ENCODE data around the gene SLC5A3.

The SLC5A3 gene

DNA sequence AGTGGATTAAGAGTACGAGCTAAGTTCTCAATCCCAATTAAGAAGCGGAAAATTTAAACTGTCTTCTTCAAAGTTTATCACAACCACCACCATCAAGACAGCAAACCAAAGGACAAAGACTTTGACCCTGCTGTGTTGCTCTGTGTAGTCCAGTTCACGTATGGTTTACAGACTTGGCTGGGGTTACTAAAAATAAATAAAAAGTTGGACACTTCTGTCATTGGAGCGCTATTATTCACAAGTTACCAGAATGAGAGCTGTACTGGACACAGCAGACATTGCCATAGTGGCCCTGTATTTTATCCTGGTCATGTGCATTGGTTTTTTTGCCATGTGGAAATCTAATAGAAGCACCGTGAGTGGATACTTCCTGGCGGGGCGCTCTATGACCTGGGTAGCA, 21.6 kb downstream of the SLC5A3 start:
- Histone ChIP-seq H3K36me3 (ENCODE audit: control insufficient read depth, insufficient read depth, low read length) (peaks cover 5% of the 10 kb centered on the region), H3K23ac (ENCODE audit: low read length) (no peak overlapping the region), H3K79me2 (ENCODE audit: control insufficient read depth, insufficient read depth, low read length) (peaks cover 58% of the 10 kb centered on the region), H3K79me1 (ENCODE audit: low read length) (peaks cover 30% of the 10 kb centered on the region), H3K4me3 (ENCODE audit: low read length) (no peak overlapping the region), H2BK120ac (ENCODE audit: low read depth, low read length) (no peak overlapping the region), H3K4ac (ENCODE audit: low read depth, low read length) (no peak overlapping the region), H4K8ac (ENCODE audit: low read depth, low read length) (no peak overlapping the region), H3K4me2 (ENCODE audit: low read length) (no peak overlapping the region), H4K5ac (ENCODE audit: low read length) (no peak overlapping the region), H2BK15ac (replicated peaks; ENCODE audit: low read depth) (no peak overlapping the region), H2AK5ac (ENCODE audit: low read length) (no peak overlapping the region), H3K18ac (ENCODE audit: low read length) (no peak overlapping the region), H3K27ac (ENCODE audit: low read depth, low read length) (no peak overlapping the region), H2BK5ac (ENCODE audit: low read length) (no peak overlapping the region), H3K9ac (ENCODE audit: low read length) (no peak overlapping the region), H3K4me1 (ENCODE audit: control insufficient read depth, low read depth, low read length) (no peaks in the 10 kb centered on the region), H3K56ac (ENCODE audit: low read length) (no peak overlapping the region), H3K27me3 (ENCODE audit: insufficient read depth, low read length, poor library complexity) (no peaks in the 10 kb centered on the region)
- no CpG with 5 or more reads among the region's 7 CpGs for WGBS (ENCODE audit: extremely low coverage, insufficient coverage, low lambda C conversion rate)
- no peak for DNase-seq

DNA sequence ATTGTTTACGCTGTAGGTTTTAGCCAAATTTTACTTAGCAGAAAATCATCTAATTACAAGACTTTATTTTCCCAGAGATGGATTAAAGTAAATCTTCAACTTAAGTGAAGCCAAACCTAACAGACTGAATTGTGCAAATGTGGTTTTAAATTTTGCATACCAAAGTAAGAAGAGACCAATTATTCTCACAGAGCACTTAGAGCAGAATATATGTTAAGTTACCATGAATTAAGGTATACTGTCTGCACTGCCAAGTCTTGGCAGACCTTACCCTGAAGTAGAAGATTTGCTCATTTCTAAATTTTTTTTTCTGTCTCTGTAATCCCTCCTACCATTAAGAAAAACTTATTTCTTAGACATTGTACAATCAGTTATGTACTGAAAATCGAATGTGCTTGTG, 24.1 kb downstream of the SLC5A3 start:
- Histone ChIP-seq H2AK5ac (ENCODE audit: low read length) (no peak overlapping the region), H2BK5ac (ENCODE audit: low read length) (no peak overlapping the region), H3K9ac (ENCODE audit: low read length) (no peak overlapping the region), H3K36me3 (ENCODE audit: control insufficient read depth, insufficient read depth, low read length) (peaks cover 5% of the 10 kb centered on the region), H3K4me3 (ENCODE audit: low read length) (no peak overlapping the region), H3K56ac (ENCODE audit: low read length) (no peak overlapping the region), H3K27ac (ENCODE audit: low read depth, low read length) (no peak overlapping the region), H3K23ac (ENCODE audit: low read length) (peak overlapping the region; percentile 25), H4K8ac (ENCODE audit: low read depth, low read length) (no peak overlapping the region), H2BK120ac (ENCODE audit: low read depth, low read length) (no peak overlapping the region), H3K79me1 (ENCODE audit: low read length) (peaks cover 31% of the 10 kb centered on the region), H3K4me2 (ENCODE audit: low read length) (no peak overlapping the region), H3K27me3 (ENCODE audit: insufficient read depth, low read length, poor library complexity) (no peaks in the 10 kb centered on the region), H4K5ac (ENCODE audit: low read length) (no peak overlapping the region), H3K18ac (ENCODE audit: low read length) (no peak overlapping the region), H3K4ac (ENCODE audit: low read depth, low read length) (no peak overlapping the region), H3K79me2 (ENCODE audit: control insufficient read depth, insufficient read depth, low read length) (peaks cover 61% of the 10 kb centered on the region), H2BK15ac (replicated peaks; ENCODE audit: low read depth) (no peak overlapping the region), H3K4me1 (ENCODE audit: control insufficient read depth, low read depth, low read length) (no peaks in the 10 kb centered on the region)
- no peak for DNase-seq
- WGBS (ENCODE audit: extremely low coverage, insufficient coverage, low lambda C conversion rate) = no CpG with 5 or more reads among the region's 2 CpGs

DNA sequence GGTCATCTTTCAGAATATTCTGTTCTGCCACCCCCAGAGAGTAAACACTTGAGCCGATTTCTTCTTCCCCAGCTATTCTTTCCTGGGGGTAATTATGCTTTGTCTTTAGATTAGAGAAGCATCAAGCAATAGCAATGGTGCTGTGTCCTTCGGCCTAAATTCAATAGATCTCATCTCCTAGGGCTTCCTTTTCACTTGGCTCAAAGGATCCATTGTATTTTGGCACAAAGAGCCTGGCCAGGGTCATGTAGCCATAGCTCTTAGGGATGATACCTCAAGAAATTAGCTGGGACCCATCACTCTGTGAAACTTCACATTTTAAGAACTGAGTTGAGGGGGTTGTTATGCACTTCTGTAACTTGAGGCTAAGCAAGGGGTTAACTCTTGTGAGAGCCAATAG, 27.0 kb downstream of the SLC5A3 start:
- H3K27me3 ChIP-seq (ENCODE audit: insufficient read depth, low read length, poor library complexity) = no peaks in the 10 kb centered on the region
- no peaks in the 10 kb centered on the region for H3K4me1 ChIP-seq (ENCODE audit: control insufficient read depth, low read depth, low read length)
- H3K56ac ChIP-seq (ENCODE audit: low read length) = no peak overlapping the region
- no peak overlapping the region for H2BK120ac ChIP-seq (ENCODE audit: low read depth, low read length)
- no peak overlapping the region for H4K5ac ChIP-seq (ENCODE audit: low read length)
- no peak overlapping the region for H2AK5ac ChIP-seq (ENCODE audit: low read length)
- H2BK5ac ChIP-seq (ENCODE audit: low read length) = no peak overlapping the region
- H3K27ac ChIP-seq (ENCODE audit: low read depth, low read length) = no peak overlapping the region
- no peak for DNase-seq
- H2BK15ac ChIP-seq (replicated peaks; ENCODE audit: low read depth) = no peak overlapping the region
- H3K23ac ChIP-seq (ENCODE audit: low read length) = no peak overlapping the region
- no peak overlapping the region for H3K4me2 ChIP-seq (ENCODE audit: low read length)
- no CpG with 5 or more reads among the region's 2 CpGs for WGBS (ENCODE audit: extremely low coverage, insufficient coverage, low lambda C conversion rate)
- no peak overlapping the region for H3K4me3 ChIP-seq (ENCODE audit: low read length)
- H3K9ac ChIP-seq (ENCODE audit: low read length) = no peak overlapping the region
- H4K8ac ChIP-seq (ENCODE audit: low read depth, low read length) = no peak overlapping the region
- peaks cover 3% of the 10 kb centered on the region for H3K36me3 ChIP-seq (ENCODE audit: control insufficient read depth, insufficient read depth, low read length)
- peaks cover 29% of the 10 kb centered on the region for H3K79me1 ChIP-seq (ENCODE audit: low read length)
- peaks cover 49% of the 10 kb centered on the region for H3K79me2 ChIP-seq (ENCODE audit: control insufficient read depth, insufficient read depth, low read length)
- peak overlapping the region; percentile 18 for H3K18ac ChIP-seq (ENCODE audit: low read length)
- H3K4ac ChIP-seq (ENCODE audit: low read depth, low read length) = no peak overlapping the region

DNA sequence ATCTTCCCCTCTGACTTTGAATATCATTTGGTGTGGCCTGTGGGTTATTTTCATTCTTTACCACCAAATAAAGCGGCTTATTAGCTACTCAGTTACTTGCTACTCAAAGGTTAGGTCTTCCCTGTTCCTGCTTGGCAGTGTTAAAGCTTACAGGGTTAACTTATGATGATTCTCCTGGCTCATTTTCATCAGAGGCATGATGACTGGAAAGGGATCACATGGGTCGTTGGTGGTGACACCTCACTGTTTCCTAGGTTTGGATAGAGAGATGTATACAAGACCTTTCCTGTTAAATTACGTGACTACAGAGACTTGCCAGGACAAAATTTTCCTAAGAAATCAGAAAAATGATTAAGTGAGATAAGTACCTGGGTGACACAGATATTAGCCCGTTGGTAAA, 27.4 kb downstream of the SLC5A3 start:
- peaks cover 3% of the 10 kb centered on the region for H3K36me3 ChIP-seq (ENCODE audit: control insufficient read depth, insufficient read depth, low read length)
- no peak overlapping the region for H3K18ac ChIP-seq (ENCODE audit: low read length)
- H3K56ac ChIP-seq (ENCODE audit: low read length) = no peak overlapping the region
- H3K27ac ChIP-seq (ENCODE audit: low read depth, low read length) = no peak overlapping the region
- no peak overlapping the region for H3K9ac ChIP-seq (ENCODE audit: low read length)
- H3K27me3 ChIP-seq (ENCODE audit: insufficient read depth, low read length, poor library complexity) = no peaks in the 10 kb centered on the region
- H3K4me1 ChIP-seq (ENCODE audit: control insufficient read depth, low read depth, low read length) = no peaks in the 10 kb centered on the region
- H2BK120ac ChIP-seq (ENCODE audit: low read depth, low read length) = no peak overlapping the region
- H3K79me2 ChIP-seq (ENCODE audit: control insufficient read depth, insufficient read depth, low read length) = peaks cover 45% of the 10 kb centered on the region
- H4K5ac ChIP-seq (ENCODE audit: low read length) = no peak overlapping the region
- H3K4ac ChIP-seq (ENCODE audit: low read depth, low read length) = no peak overlapping the region
- no peak overlapping the region for H2BK5ac ChIP-seq (ENCODE audit: low read length)
- H3K79me1 ChIP-seq (ENCODE audit: low read length) = peaks cover 25% of the 10 kb centered on the region
- H3K4me2 ChIP-seq (ENCODE audit: low read length) = no peak overlapping the region
- H3K23ac ChIP-seq (ENCODE audit: low read length) = no peak overlapping the region
- H3K4me3 ChIP-seq (ENCODE audit: low read length) = no peak overlapping the region
- WGBS (ENCODE audit: extremely low coverage, insufficient coverage, low lambda C conversion rate) = no CpG with 5 or more reads among the region's 4 CpGs
- no peak for DNase-seq
- no peak overlapping the region for H2AK5ac ChIP-seq (ENCODE audit: low read length)
- H2BK15ac ChIP-seq (replicated peaks; ENCODE audit: low read depth) = no peak overlapping the region
- H4K8ac ChIP-seq (ENCODE audit: low read depth, low read length) = no peak overlapping the region

DNA sequence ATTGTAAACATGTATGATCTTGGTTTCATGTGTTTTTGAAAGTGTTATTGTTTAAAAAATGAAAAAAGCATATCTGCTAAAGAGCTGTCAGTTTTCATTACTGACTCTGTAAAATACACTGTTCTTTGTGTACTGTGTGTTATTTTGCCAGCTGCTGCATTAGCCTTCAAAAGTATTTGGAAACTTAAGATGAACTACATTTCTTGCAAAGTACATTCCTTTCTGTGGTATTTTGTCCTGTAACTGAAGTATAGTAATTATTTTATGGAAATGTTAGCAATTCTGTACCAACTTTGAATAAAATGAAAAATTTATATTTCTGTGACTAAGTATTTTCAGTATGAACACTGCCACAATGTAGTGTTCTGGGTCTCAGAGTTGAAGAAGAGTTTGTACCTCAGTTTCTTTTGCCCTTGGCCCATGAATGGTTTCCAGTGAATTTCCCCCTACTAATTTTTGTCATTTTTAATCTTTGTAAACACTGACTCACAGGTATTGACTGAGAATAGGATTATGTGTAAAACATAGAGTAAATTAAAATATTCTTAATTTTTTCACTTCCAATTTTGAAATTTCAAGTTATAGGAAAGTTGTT, 32.7 kb downstream of the SLC5A3 start:
- Histone ChIP-seq H3K9ac (ENCODE audit: low read length) (no peak overlapping the region), H3K79me1 (ENCODE audit: low read length) (peaks cover 17% of the 10 kb centered on the region), H2BK15ac (replicated peaks; ENCODE audit: low read depth) (no peak overlapping the region), H3K79me2 (ENCODE audit: control insufficient read depth, insufficient read depth, low read length) (peaks cover 29% of the 10 kb centered on the region), H3K4me3 (ENCODE audit: low read length) (no peak overlapping the region), H3K56ac (ENCODE audit: low read length) (no peak overlapping the region), H3K23ac (ENCODE audit: low read length) (no peak overlapping the region), H3K18ac (ENCODE audit: low read length) (no peak overlapping the region), H4K5ac (ENCODE audit: low read length) (no peak overlapping the region), H2AK5ac (ENCODE audit: low read length) (no peak overlapping the region), H3K27me3 (ENCODE audit: insufficient read depth, low read length, poor library complexity) (no peaks in the 10 kb centered on the region), H3K36me3 (ENCODE audit: control insufficient read depth, insufficient read depth, low read length) (no peaks in the 10 kb centered on the region), H2BK5ac (ENCODE audit: low read length) (no peak overlapping the region), H3K4me2 (ENCODE audit: low read length) (no peak overlapping the region), H2BK120ac (ENCODE audit: low read depth, low read length) (no peak overlapping the region), H3K4ac (ENCODE audit: low read depth, low read length) (no peak overlapping the region), H3K27ac (ENCODE audit: low read depth, low read length) (no peak overlapping the region), H3K4me1 (ENCODE audit: control insufficient read depth, low read depth, low read length) (peaks cover 2% of the 10 kb centered on the region), H4K8ac (ENCODE audit: low read depth, low read length) (no peak overlapping the region)
- no peak for DNase-seq

DNA sequence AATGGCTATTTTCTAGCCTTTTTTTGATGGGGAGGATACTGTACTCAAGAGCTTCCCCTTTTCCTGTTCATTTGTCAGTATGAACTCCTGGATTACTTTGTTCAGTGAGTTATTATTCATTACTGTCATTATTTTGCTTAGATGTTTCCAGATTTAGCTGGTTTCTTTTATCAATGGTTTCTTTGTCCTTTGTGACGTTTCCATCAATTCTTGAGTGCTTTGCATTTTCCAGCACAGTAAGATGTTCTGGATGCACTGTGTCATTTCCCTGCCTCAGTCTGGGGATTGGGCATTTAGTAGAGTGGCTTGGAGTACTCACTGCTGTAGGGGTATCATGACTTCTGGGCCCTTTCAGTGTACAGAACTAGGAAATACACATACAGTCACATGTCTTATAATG, 34.2 kb downstream of the SLC5A3 start:
- Histone ChIP-seq H3K79me2 (ENCODE audit: control insufficient read depth, insufficient read depth, low read length) (peaks cover 28% of the 10 kb centered on the region), H2BK120ac (ENCODE audit: low read depth, low read length) (no peak overlapping the region), H2AK5ac (ENCODE audit: low read length) (no peak overlapping the region), H2BK5ac (ENCODE audit: low read length) (no peak overlapping the region), H3K4me2 (ENCODE audit: low read length) (no peak overlapping the region), H3K4me1 (ENCODE audit: control insufficient read depth, low read depth, low read length) (peaks cover 2% of the 10 kb centered on the region), H3K56ac (ENCODE audit: low read length) (no peak overlapping the region), H2BK15ac (replicated peaks; ENCODE audit: low read depth) (no peak overlapping the region), H3K4ac (ENCODE audit: low read depth, low read length) (no peak overlapping the region), H3K79me1 (ENCODE audit: low read length) (peaks cover 18% of the 10 kb centered on the region), H4K8ac (ENCODE audit: low read depth, low read length) (no peak overlapping the region), H3K4me3 (ENCODE audit: low read length) (no peak overlapping the region), H3K27me3 (ENCODE audit: insufficient read depth, low read length, poor library complexity) (no peaks in the 10 kb centered on the region), H3K27ac (ENCODE audit: low read depth, low read length) (no peak overlapping the region), H3K36me3 (ENCODE audit: control insufficient read depth, insufficient read depth, low read length) (no peaks in the 10 kb centered on the region), H3K18ac (ENCODE audit: low read length) (no peak overlapping the region), H4K5ac (ENCODE audit: low read length) (no peak overlapping the region), H3K23ac (ENCODE audit: low read length) (no peak overlapping the region), H3K9ac (ENCODE audit: low read length) (no peak overlapping the region)
- no CpG with 5 or more reads among the region's 1 CpG for WGBS (ENCODE audit: extremely low coverage, insufficient coverage, low lambda C conversion rate)
- DNase-seq = no peak
